H9 (cell line): ENCODE results near the gene CACFD1. TPM values are rescaled to one million over a fixed set of nuclear protein-coding genes. Genes with fewer than 3 reads are reported as not detected.

Experiments used
- DNase-seq: peaks from one replicate; pipeline ENCODE4 v3.0.0-alpha.2; 2017
- H2AFZ ChIP-seq: one replicate; pipeline ENCODE4 v1.6.1; 2013; ENCODE audit warnings: mild to moderate bottlenecking, low read length, control low read depth, moderate library complexity
- H2AK5ac ChIP-seq: 2 replicates; pipeline ENCODE4 v1.6.1; 2013; ENCODE audit warnings: low read length, control low read depth, mixed read lengths; ENCODE audit not compliant: insufficient read length
- H2BK120ac ChIP-seq: one replicate; pipeline ENCODE4 v1.6.1; 2013; ENCODE audit warnings: low read depth, mild to moderate bottlenecking, low read length, control low read depth, inconsistent platforms; ENCODE audit not compliant: poor library complexity, severe bottlenecking
- H2BK12ac ChIP-seq: 2 replicates; pipeline ENCODE4 v1.6.1; 2013; ENCODE audit warnings: low read length, control low read depth, mixed read lengths, low read depth; ENCODE audit not compliant: insufficient read length
- H2BK15ac ChIP-seq: 2 replicates; pipeline ENCODE4 v1.6.1; 2013; ENCODE audit warnings: low read depth, low read length, control low read depth
- H2BK20ac ChIP-seq: one replicate; pipeline ENCODE4 v1.6.1; 2013; ENCODE audit warnings: low read depth, mild to moderate bottlenecking, low read length, control low read depth, inconsistent platforms; ENCODE audit not compliant: poor library complexity, severe bottlenecking
- H2BK5ac ChIP-seq: 2 replicates; pipeline ENCODE4 v1.6.1; 2013; ENCODE audit warnings: low read length, control low read depth, mixed read lengths; ENCODE audit not compliant: insufficient read length
- H3K14ac ChIP-seq: 2 replicates; pipeline ENCODE4 v1.6.1; 2013; ENCODE audit warnings: low read length, control low read depth; ENCODE audit not compliant: insufficient read depth
- H3K18ac ChIP-seq: 2 replicates; pipeline ENCODE4 v1.6.1; 2013; ENCODE audit warnings: low read depth, mild to moderate bottlenecking, mixed read lengths, low read length, control low read depth; ENCODE audit not compliant: insufficient read length
- H3K23ac ChIP-seq: 2 replicates; pipeline ENCODE4 v1.6.1; 2013; ENCODE audit warnings: low read length, control low read depth, mixed read lengths, low read depth; ENCODE audit not compliant: insufficient read length
- H3K23me2 ChIP-seq: 2 replicates; pipeline ENCODE4 v1.6.1; 2013; ENCODE audit warnings: low read depth, mild to moderate bottlenecking, mixed read lengths, low read length, control low read depth; ENCODE audit not compliant: insufficient read length, poor library complexity, severe bottlenecking
- H3K27ac ChIP-seq: 2 replicates; pipeline ENCODE4 v1.5.1; 2013; ENCODE audit warnings: low read length, control low read depth, mixed read lengths, low read depth; ENCODE audit not compliant: insufficient read length
- H3K27me3 ChIP-seq: 2 replicates; pipeline ENCODE4 v1.6.1; 2013; ENCODE audit warnings: low read length, control low read depth, inconsistent platforms; ENCODE audit not compliant: insufficient read depth
- H3K4ac ChIP-seq: 2 replicates; pipeline ENCODE4 v1.6.1; 2013; ENCODE audit warnings: low read depth, mild to moderate bottlenecking, control low read depth, inconsistent platforms, low read length, moderate library complexity
- H3K4me1 ChIP-seq: 2 replicates; pipeline ENCODE4 v1.6.1; 2013; ENCODE audit warnings: low read length, control low read depth, inconsistent platforms; ENCODE audit not compliant: insufficient read depth
- H3K4me2 ChIP-seq: 2 replicates; pipeline ENCODE4 v1.6.1; 2013; ENCODE audit warnings: low read length, control low read depth, mixed read lengths; ENCODE audit not compliant: insufficient read length, insufficient read depth
- H3K56ac ChIP-seq: 2 replicates; pipeline ENCODE4 v1.6.1; 2013; ENCODE audit warnings: low read depth, mild to moderate bottlenecking, mixed read lengths, low read length, control low read depth; ENCODE audit not compliant: insufficient read length
- H3K79me1 ChIP-seq: 2 replicates; pipeline ENCODE4 v1.6.1; 2013; ENCODE audit warnings: low read depth, mild to moderate bottlenecking, moderate library complexity, low read length, control low read depth, inconsistent platforms; ENCODE audit not compliant: insufficient read depth, poor library complexity, severe bottlenecking
- H3K79me2 ChIP-seq: 2 replicates; pipeline ENCODE4 v1.6.1; 2013; ENCODE audit warnings: low read length, control low read depth, inconsistent platforms; ENCODE audit not compliant: insufficient read depth
- H3K9ac ChIP-seq: 2 replicates; pipeline ENCODE4 v1.6.1; 2013; ENCODE audit warnings: low read length, control low read depth, mixed read lengths; ENCODE audit not compliant: insufficient read length; ENCODE audit errors: extremely low read depth
- H3K9me3 ChIP-seq: one replicate; pipeline ENCODE4 v1.6.1; 2013; ENCODE audit warnings: low read depth, low read length, inconsistent platforms; ENCODE audit not compliant: control insufficient read depth
- H3T11ph ChIP-seq: one replicate; pipeline ENCODE4 v1.6.1; 2013; ENCODE audit warnings: mild to moderate bottlenecking, low read length, control low read depth, inconsistent platforms
- H4K20me1 ChIP-seq: one replicate; pipeline ENCODE4 v1.6.1; 2013; ENCODE audit not compliant: control insufficient read depth, insufficient read length, insufficient read depth
- H4K5ac ChIP-seq: 2 replicates; pipeline ENCODE4 v1.6.1; 2013; ENCODE audit warnings: low read depth, mild to moderate bottlenecking, mixed read lengths, low read length, control low read depth; ENCODE audit not compliant: insufficient read length
- H4K8ac ChIP-seq: replicated peaks from 2 replicates; pipeline ENCODE4 v1.6.1; 2013; ENCODE audit warnings: low read length, control low read depth, mixed read lengths, low read depth; ENCODE audit not compliant: insufficient read length
- H4K91ac ChIP-seq: 2 replicates; pipeline ENCODE4 v1.6.1; 2013; ENCODE audit warnings: low read depth, mild to moderate bottlenecking, moderate library complexity, mixed read lengths, low read length, control low read depth; ENCODE audit not compliant: insufficient read length
- H3K27ac Mint-ChIP-seq, 3 experiments: 2 replicates in 2 of 3; 3 replicates in 1 of 3; pipeline ENCODE4 v1.8.0; 2020 to 2021; ENCODE audit warnings: mixed read lengths in 3 of 3, mild to moderate bottlenecking in 1 of 3, moderate library complexity in 1 of 3
- H3K27me3 Mint-ChIP-seq: 2 replicates; pipeline ENCODE4 v1.8.0; 2021; ENCODE audit warnings: low read depth, mild to moderate bottlenecking, moderate library complexity, mixed read lengths
- H3K36me3 Mint-ChIP-seq, 3 experiments: 2 replicates in 2 of 3; 3 replicates in 1 of 3; pipeline ENCODE4 v1.8.0; 2020 to 2021; ENCODE audit warnings: low read depth in 3 of 3, mixed read lengths in 3 of 3; ENCODE audit not compliant: insufficient read depth in 1 of 3
- H3K4me1 Mint-ChIP-seq, 2 experiments: 2 replicates each; pipeline ENCODE4 v1.8.0; 2020; ENCODE audit warnings: mixed read lengths in 2 of 2
- H3K4me3 Mint-ChIP-seq, 2 experiments: 2 replicates in 1 of 2; 3 replicates in 1 of 2; pipeline ENCODE4 v1.8.0; 2020 to 2021; ENCODE audit warnings: mild to moderate bottlenecking in 2 of 2, mixed read lengths in 2 of 2, moderate library complexity in 1 of 2
- H3K9me3 Mint-ChIP-seq, 2 experiments: 2 replicates in 1 of 2; 3 replicates in 1 of 2; pipeline ENCODE4 v1.8.0; 2020; ENCODE audit warnings: mild to moderate bottlenecking in 2 of 2, mixed read lengths in 2 of 2, moderate library complexity in 1 of 2
- CTCF ChIP-seq: fragments of 200-600 bp; sonication (generic); conservative IDR thresholded peaks from 3 replicates; pipeline ENCODE4 v1.8.0; 2021; ENCODE audit warnings: antibody characterized with exemption, mild to moderate bottlenecking
- WGBS: extraction: QIAGEN DNeasy Blood & Tissue Kit; methylation state at CpG from one replicate; pipeline ENCODE4 v1.1.7; 2013; ENCODE audit warnings: missing lambda C conversion rate, low lambda C conversion rate, mixed read lengths; ENCODE audit not compliant: insufficient read length; ENCODE audit errors: extremely low coverage; 5-methylcytosine and 5-hydroxymethylcytosine counted together
- total RNA-seq: library from RNA; stranded (reverse); gene quantifications from 2 replicates; pipeline ENCODE4 v1.2.1, GENCODE V29; 2021

CACFD1 gene
- total RNA-seq, 1 experiment from 2014 or later, result 20.0 TPM

GRCh38 chr9:133490201-133490681 is 30.5 kb downstream of the CACFD1 start:
- no peaks in the 10 kb centered on the region for H3K9me3 Mint-ChIP-seq
- no peak overlapping the region for H3K14ac ChIP-seq
- H3K27me3 ChIP-seq, result no peaks in the 10 kb centered on the region
- no peaks in the 10 kb centered on the region; the same call in 1 of the 2 replicates for H3K27me3 Mint-ChIP-seq
- H2BK5ac ChIP-seq, result no peak overlapping the region
- no peaks in the 10 kb centered on the region for H3K79me1 ChIP-seq
- TF ChIP-seq CTCF, result no peak
- H3T11ph ChIP-seq, result no peak overlapping the region
- no peak overlapping the region for H3K18ac ChIP-seq
- H3K56ac ChIP-seq, result no peak overlapping the region
- H3K4me1 ChIP-seq, result no peaks in the 10 kb centered on the region
- H3K23me2 ChIP-seq, result no peaks in the 10 kb centered on the region
- no CpG with 5 or more reads among the region's 13 CpGs for WGBS
- 0 out of 4 replicates have a peak, but pooled peaks cover 0 to 2% of the 10 kb centered on the region in 2 experiments for H3K4me1 Mint-ChIP-seq
- H3K36me3 Mint-ChIP-seq, result no peaks in the 10 kb centered on the region
- no peaks in the 10 kb centered on the region for H3K9me3 ChIP-seq
- no peak overlapping the region for H2AK5ac ChIP-seq
- H2BK20ac ChIP-seq, result no peak overlapping the region
- H4K5ac ChIP-seq, result no peak overlapping the region
- no peak for DNase-seq
- no peak overlapping the region for H3K27ac ChIP-seq
- H2BK12ac ChIP-seq, result no peak overlapping the region
- no peaks in the 10 kb centered on the region for H4K20me1 ChIP-seq
- H3K23ac ChIP-seq, result no peak overlapping the region
- no peak overlapping the region for H3K9ac ChIP-seq
- no peak overlapping the region for H2BK15ac ChIP-seq
- no peak overlapping the region for H3K4ac ChIP-seq
- H4K8ac ChIP-seq, result no peak overlapping the region
- no peaks in the 10 kb centered on the region for H3K79me2 ChIP-seq
- H2AFZ ChIP-seq, result no peak overlapping the region
- no peak overlapping the region for H3K4me2 ChIP-seq
- H3K4me3 Mint-ChIP-seq, result no peak overlapping the region
- 0 out of 7 replicates have a peak overlapping the region, but pooled peaks of 1 of the 3 experiments have one; percentile 65 for H3K27ac Mint-ChIP-seq
- H4K91ac ChIP-seq, result no peak overlapping the region
- no peak overlapping the region for H2BK120ac ChIP-seq
